ENCODE data around the gene EEF1A2. TPM values are rescaled to one million over a fixed set of nuclear protein-coding genes. Genes with fewer than 3 reads are reported as not detected.
A peak's percentile ranks its signal among the peaks of the same experiment; 100 is the strongest.

Gene EEF1A2
- polyA plus RNA-seq, 2 of the 4 experiments (the other 2 are of a cell fraction) = 16.3 to 129 TPM

DNA sequence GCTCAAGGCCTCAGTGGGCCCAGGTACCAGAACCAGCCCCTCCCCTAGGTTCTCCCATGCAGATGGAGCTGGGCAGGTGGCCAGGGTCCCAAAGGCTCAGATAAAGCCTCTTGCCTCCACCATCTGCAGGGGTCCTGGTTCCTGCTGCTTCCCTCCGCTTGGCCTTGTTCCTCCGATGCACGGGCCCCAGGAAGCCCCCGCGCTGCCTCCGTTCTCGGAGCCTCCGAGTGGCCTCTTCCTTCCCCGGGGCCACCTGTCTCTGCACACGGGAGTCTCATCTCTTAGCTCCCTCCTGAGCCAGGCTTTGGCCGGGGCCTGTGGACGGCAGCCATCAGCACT is 40.2 kb upstream of the EEF1A2 start:
- Histone ChIP-seq H3K27ac (peak overlapping the region in 1 of 2 experiments; percentile 97; a peak in 3 of 6 replicates), H3K4me3 (no peak overlapping the region), H3K4me2 (no peak overlapping the region), H3K4me1 (peaks cover 18% of the 10 kb centered on the region), H3K9me3 (no peaks in the 10 kb centered on the region)
- FAIRE-seq (no peak), ATAC-seq (no peak), DNase-seq (ENCODE audit: low read depth in 1 of 2, low spot score in 1 of 2) (no peak)
- 94% methylated on average over 12 of the region's 12 CpGs for WGBS (ENCODE audit: missing lambda C conversion rate)
- CTCF ChIA-PET = interaction anchor here (0.8 to 6.8 kb wide), 35 partner anchors 8 to 581 kb away, joined by 3 to 93 read pairs (median 9); partner anchors contain the start of genes FNDC11, PPDPF, RTEL1 and SRMS
- POLR2A ChIA-PET = interaction anchor here (2.2 to 3.2 kb wide), 2 partner anchors 88 to 442 kb away, joined by 7 to 14 read pairs; partner anchors contain the start of genes GMEB2 and PRPF6
- TF ChIP-seq TP53 (CRISPR knock-in tag; IDR thresholded peaks at IDR 0.05) (no peak), HOXB5 (CRISPR knock-in tag; IDR thresholded peaks at IDR 0.05) (no peak), ESRRA (IDR thresholded peaks at IDR 0.05; ENCODE audit: borderline replicate concordance, low read length) (no peak), HOXA7 (CRISPR knock-in tag; IDR thresholded peaks at IDR 0.05) (no peak), POLR2AphosphoS2 (conservative IDR thresholded peaks at IDR 0.05; ENCODE audit: low read length) (no peak), MYC (IDR thresholded peaks at IDR 0.05; ENCODE audit: borderline replicate concordance, low read length) (no peak), CBX8 (IDR thresholded peaks at IDR 0.05) (no peak), GATA3 (IDR thresholded peaks at IDR 0.05; ENCODE audit: borderline replicate concordance) (no peak), JUN (IDR thresholded peaks at IDR 0.05) (no peak), MAZ (IDR thresholded peaks at IDR 0.05; ENCODE audit: borderline replicate concordance, low read depth, low read length) (no peak), RNF2 (IDR thresholded peaks at IDR 0.05; ENCODE audit: borderline replicate concordance, low read depth) (no peak), CEBPB (IDR thresholded peaks at IDR 0.05) (no peak), POLR2A (IDR thresholded peaks at IDR 0.05; ENCODE audit: low read length) (no peak)
- TF ChIP-seq, protein P1, sequence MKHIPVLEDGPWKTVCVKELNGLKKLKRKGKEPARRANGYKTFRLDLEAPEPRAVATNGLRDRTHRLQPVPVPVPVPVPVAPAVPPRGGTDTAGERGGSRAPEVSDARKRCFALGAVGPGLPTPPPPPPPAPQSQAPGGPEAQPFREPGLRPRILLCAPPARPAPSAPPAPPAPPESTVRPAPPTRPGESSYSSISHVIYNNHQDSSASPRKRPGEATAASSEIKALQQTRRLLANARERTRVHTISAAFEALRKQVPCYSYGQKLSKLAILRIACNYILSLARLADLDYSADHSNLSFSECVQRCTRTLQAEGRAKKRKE (CRISPR knock-in tag; IDR thresholded peaks at IDR 0.05; ENCODE audit: low read depth) = no peak
- TF ChIP-seq, protein P2, sequence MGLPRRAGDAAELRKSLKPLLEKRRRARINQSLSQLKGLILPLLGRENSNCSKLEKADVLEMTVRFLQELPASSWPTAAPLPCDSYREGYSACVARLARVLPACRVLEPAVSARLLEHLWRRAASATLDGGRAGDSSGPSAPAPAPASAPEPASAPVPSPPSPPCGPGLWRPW (IDR thresholded peaks at IDR 0.05) = no peak
- TF ChIP-seq, protein P3, sequence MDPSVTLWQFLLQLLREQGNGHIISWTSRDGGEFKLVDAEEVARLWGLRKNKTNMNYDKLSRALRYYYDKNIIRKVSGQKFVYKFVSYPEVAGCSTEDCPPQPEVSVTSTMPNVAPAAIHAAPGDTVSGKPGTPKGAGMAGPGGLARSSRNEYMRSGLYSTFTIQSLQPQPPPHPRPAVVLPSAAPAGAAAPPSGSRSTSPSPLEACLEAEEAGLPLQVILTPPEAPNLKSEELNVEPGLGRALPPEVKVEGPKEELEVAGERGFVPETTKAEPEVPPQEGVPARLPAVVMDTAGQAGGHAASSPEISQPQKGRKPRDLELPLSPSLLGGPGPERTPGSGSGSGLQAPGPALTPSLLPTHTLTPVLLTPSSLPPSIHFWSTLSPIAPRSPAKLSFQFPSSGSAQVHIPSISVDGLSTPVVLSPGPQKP (IDR thresholded peaks at IDR 0.05; ENCODE audit: low read depth, low read length) = no peak

GRCh38 chr20:63538204-63539091 is 39.6 kb upstream of the EEF1A2 start:
- Histone ChIP-seq H3K4me3 (peak overlapping the region; percentile 59), H3K27ac (peak overlapping the region; percentile 93 to 97), H3K9me3 (no peaks in the 10 kb centered on the region), H3K4me1 (peaks cover 18% of the 10 kb centered on the region), H3K4me2 (peak overlapping the region; percentile 94)
- peak; percentile 53 for TF ChIP-seq CTCF (IDR thresholded peaks at IDR 0.05)
- no peak for TF ChIP-seq RARB (CRISPR knock-in tag; IDR thresholded peaks at IDR 0.05)
- peak; percentile 54; the same call in 2 of the 3 replicates for TF ChIP-seq SMC3 (IDR thresholded peaks at IDR 0.05)
- no peak for TF ChIP-seq HOXB13 (CRISPR knock-in tag; IDR thresholded peaks at IDR 0.05; ENCODE audit: low read depth)
- TF ChIP-seq SREBF2 (IDR thresholded peaks at IDR 0.05) = no peak
- peak in 1 of 2 experiments; percentile 61; a peak in 3 of 5 replicates for TF ChIP-seq RAD21 (conservative IDR thresholded peaks at IDR 0.05 in 1 of 2, IDR thresholded peaks at IDR 0.05 in 1 of 2)
- no peak for TF ChIP-seq CBX8 (IDR thresholded peaks at IDR 0.05)
- ATAC-seq (peak; percentile 44 to 69), DNase-seq (ENCODE audit: low read depth in 1 of 2, low spot score in 1 of 2) (peak in 1 of 2 experiments; percentile 95), FAIRE-seq (no peak)
- WGBS (ENCODE audit: missing lambda C conversion rate) = 46% methylated on average over 6 of the region's 27 CpGs
- CTCF ChIA-PET = interaction anchor here (0.7 to 6.8 kb wide), 86 partner anchors 8 to 582 kb away, joined by 3 to 93 read pairs (median 5); partner anchors contain the start of genes FNDC11, LKAAEAR1, PPDPF and PRPF6
- POLR2A ChIA-PET = interaction anchor here (0.6 to 4.9 kb wide), 15 partner anchors 9 to 524 kb away, joined by 3 to 62 read pairs (median 5); partner anchors contain the start of genes ARFRP1, GMEB2, HELZ2 and PPDPF
